ENCODE measurements around the gene RAPGEF2. TPM values are rescaled to one million over a fixed set of nuclear protein-coding genes. Genes with fewer than 3 reads are reported as not detected.
A peak's percentile ranks its signal among the peaks of the same experiment; 100 is the strongest.

The RAPGEF2 gene
- total RNA-seq, 8 experiments from 2014 or later: 44.0 to 164 (median 67.9) TPM

GRCh38 chr4:159271856-159272255, 169.0 kb downstream of the RAPGEF2 start:
- in situ Hi-C loops (cut with MboI; ENCODE audit: low pct_unique_long_range_greater_than_20kb in 2 of 9, low sequenced_read_pairs in 9 of 9, unreplicated experiment in 9 of 9): no loop called here
- Histone ChIP-seq H3K4me1 (replicated peaks in 1 of 2) (peaks cover 49 to 55% of the 10 kb centered on the region in 2 donors), H3K27ac (no peak overlapping the region), H3K4me3 (no peak overlapping the region)
- 85 to 100% (median 100%) methylated on average over 1 to 4 of the region's 4 CpGs; no CpG with 5 or more reads in 1 of the 10 experiments for WGBS, 10 experiments
- ATAC-seq (replicated peaks in 6 of 8): no peak

GRCh38 chr4:159272273-159273140, 169.6 kb downstream of the RAPGEF2 start:
- ATAC-seq (replicated peaks in 6 of 8): peak in 2 of 8 experiments; percentile 15 to 24
- H3K4me1 ChIP-seq (replicated peaks in 1 of 2): peaks cover 45 to 51% of the 10 kb centered on the region in 2 donors
- no peak overlapping the region for H3K27ac ChIP-seq
- H3K4me3 ChIP-seq: no peak overlapping the region
- in situ Hi-C loops (cut with MboI; ENCODE audit: low pct_unique_long_range_greater_than_20kb in 2 of 9, low sequenced_read_pairs in 9 of 9, unreplicated experiment in 9 of 9): no loop called here

GRCh38 chr4:159273141-159273438, 170.2 kb downstream of the RAPGEF2 start:
- Histone ChIP-seq H3K4me3 (no peak overlapping the region), H3K27ac (no peak overlapping the region), H3K4me1 (replicated peaks in 1 of 2) (peaks cover 42 to 51% of the 10 kb centered on the region in 2 donors)
- in situ Hi-C loops (cut with MboI; ENCODE audit: low pct_unique_long_range_greater_than_20kb in 2 of 9, low sequenced_read_pairs in 9 of 9, unreplicated experiment in 9 of 9): no loop called here
- peak in 3 of 8 experiments; percentile 35 to 62 (median 45) for ATAC-seq (replicated peaks in 6 of 8)

- no peak overlapping the region for H3K27ac ChIP-seq
- ATAC-seq (replicated peaks in 6 of 8): no peak
- H3K4me1 ChIP-seq (replicated peaks in 1 of 2): peaks cover 34 to 47% of the 10 kb centered on the region in 2 donors
- WGBS, 10 experiments: 80 to 100% (median 97%) methylated on average over 3 to 9 of the region's 9 CpGs
- H3K4me3 ChIP-seq: no peak overlapping the region
- in situ Hi-C loops (cut with MboI; ENCODE audit: low pct_unique_long_range_greater_than_20kb in 2 of 9, low sequenced_read_pairs in 9 of 9, unreplicated experiment in 9 of 9): no loop called here
These were observed 171.0 kb downstream of the RAPGEF2 start for GRCh38 chr4:159273841-159274240.

GRCh38 chr4:159278399-159278798, 175.5 kb downstream of the RAPGEF2 start:
- WGBS, 10 experiments: 83 to 100% (median 94%) methylated on average over 1 to 5 of the region's 5 CpGs
- Histone ChIP-seq H3K27ac (no peak overlapping the region), H3K4me3 (no peak overlapping the region), H3K4me1 (replicated peaks in 1 of 2) (peaks cover 5 to 13% of the 10 kb centered on the region in 2 donors)
- in situ Hi-C loops (cut with MboI; ENCODE audit: low pct_unique_long_range_greater_than_20kb in 2 of 9, low sequenced_read_pairs in 9 of 9, unreplicated experiment in 9 of 9): no loop called here
- ATAC-seq (replicated peaks in 6 of 8): no peak

- Histone ChIP-seq H3K27ac (no peak overlapping the region), H3K4me1 (replicated peaks in 1 of 2) (peaks cover 0 to 12% of the 10 kb centered on the region in 2 donors), H3K4me3 (no peak overlapping the region)
- in situ Hi-C loops (cut with MboI; ENCODE audit: low pct_unique_long_range_greater_than_20kb in 2 of 9, low sequenced_read_pairs in 9 of 9, unreplicated experiment in 9 of 9): no loop called here
- 80 to 100% (median 100%) methylated on average over 1 to 6 of the region's 6 CpGs for WGBS, 10 experiments
- ATAC-seq (replicated peaks in 6 of 8): no peak
These were observed 176.2 kb downstream of the RAPGEF2 start for GRCh38 chr4:159279084-159279483.

GRCh38 chr4:159280442-159281172, 177.7 kb downstream of the RAPGEF2 start:
- ATAC-seq (replicated peaks in 6 of 8): no peak
- WGBS, 10 experiments: 74 to 100% (median 96%) methylated on average over 2 to 10 of the region's 13 CpGs
- Histone ChIP-seq H3K4me1 (replicated peaks in 1 of 2) (peaks cover 0 to 5% of the 10 kb centered on the region in 2 donors), H3K27ac (no peak overlapping the region), H3K4me3 (no peak overlapping the region)
- in situ Hi-C loops (cut with MboI; ENCODE audit: low pct_unique_long_range_greater_than_20kb in 2 of 9, low sequenced_read_pairs in 9 of 9, unreplicated experiment in 9 of 9): no loop called here

- ATAC-seq (replicated peaks in 6 of 8): no peak
- H3K4me1 ChIP-seq (replicated peaks in 1 of 2): peaks cover 0 to 5% of the 10 kb centered on the region in 2 donors
- 50 to 100% (median 82%) methylated on average over 1 to 2 of the region's 2 CpGs for WGBS, 10 experiments
- in situ Hi-C loops (cut with MboI; ENCODE audit: low pct_unique_long_range_greater_than_20kb in 2 of 9, low sequenced_read_pairs in 9 of 9, unreplicated experiment in 9 of 9): no loop called here
- H3K27ac ChIP-seq: no peak overlapping the region
- no peak overlapping the region for H3K4me3 ChIP-seq
These were observed 178.9 kb downstream of the RAPGEF2 start for GRCh38 chr4:159281771-159282170.

- no peak for ATAC-seq (replicated peaks in 6 of 8)
- Histone ChIP-seq H3K27ac (no peak overlapping the region), H3K4me1 (replicated peaks in 1 of 2) (peaks cover 0 to 5% of the 10 kb centered on the region in 2 donors), H3K4me3 (no peak overlapping the region)
- 81 to 98% (median 89%) methylated on average over 2 to 5 of the region's 5 CpGs for WGBS, 10 experiments
- in situ Hi-C loops (cut with MboI; ENCODE audit: low pct_unique_long_range_greater_than_20kb in 2 of 9, low sequenced_read_pairs in 9 of 9, unreplicated experiment in 9 of 9): no loop called here
These were observed 179.4 kb downstream of the RAPGEF2 start for GRCh38 chr4:159282329-159282728.

GRCh38 chr4:159282944-159283343, 180.1 kb downstream of the RAPGEF2 start:
- WGBS, 10 experiments: 48 to 100% (median 82%) methylated on average over 2 of the region's 2 CpGs; no CpG with 5 or more reads in 2 of the 10 experiments
- in situ Hi-C loops (cut with MboI; ENCODE audit: low pct_unique_long_range_greater_than_20kb in 2 of 9, low sequenced_read_pairs in 9 of 9, unreplicated experiment in 9 of 9): no loop called here
- H3K27ac ChIP-seq: no peak overlapping the region
- no peak for ATAC-seq (replicated peaks in 6 of 8)
- no peak overlapping the region for H3K4me3 ChIP-seq
- H3K4me1 ChIP-seq (replicated peaks in 1 of 2): peaks cover 0 to 5% of the 10 kb centered on the region in 2 donors

- in situ Hi-C loops (cut with MboI; ENCODE audit: low pct_unique_long_range_greater_than_20kb in 2 of 9, low sequenced_read_pairs in 9 of 9, unreplicated experiment in 9 of 9): no loop called here
- 0 to 100% (median 70%) methylated on average over 1 of the region's 1 CpG; no CpG with 5 or more reads in 3 of the 10 experiments for WGBS, 10 experiments
- ATAC-seq (replicated peaks in 6 of 8): peak in 3 of 8 experiments; percentile 68 to 96 (median 94)
These were observed 180.8 kb downstream of the RAPGEF2 start for GRCh38 chr4:159283696-159284095.

GRCh38 chr4:159284113-159284512, 181.2 kb downstream of the RAPGEF2 start:
- ATAC-seq (replicated peaks in 6 of 8): peak in 2 of 8 experiments; percentile 12 to 16
- no peak overlapping the region for H3K27ac ChIP-seq
- WGBS, 10 experiments: 59 to 100% (median 87%) methylated on average over 1 to 4 of the region's 4 CpGs; no CpG with 5 or more reads in 3 of the 10 experiments
- H3K4me3 ChIP-seq: no peak overlapping the region
- in situ Hi-C loops (cut with MboI; ENCODE audit: low pct_unique_long_range_greater_than_20kb in 2 of 9, low sequenced_read_pairs in 9 of 9, unreplicated experiment in 9 of 9): no loop called here
- peaks cover 0 to 5% of the 10 kb centered on the region in 2 donors for H3K4me1 ChIP-seq (replicated peaks in 1 of 2)

More at GRCh38 chr4:159283696-159284095, 180.8 kb downstream of the RAPGEF2 start:
- Histone ChIP-seq H3K4me3 (no peak overlapping the region), H3K27ac (no peak overlapping the region), H3K4me1 (replicated peaks in 1 of 2) (peaks cover 0 to 5% of the 10 kb centered on the region in 2 donors)

- Histone ChIP-seq H3K4me3 (no peak overlapping the region), H3K27ac (no peak overlapping the region), H3K4me1 (replicated peaks in 1 of 2) (peaks cover 0 to 5% of the 10 kb centered on the region in 2 donors)
- WGBS, 10 experiments: 80 to 100% (median 100%) methylated on average over 1 to 5 of the region's 6 CpGs; no CpG with 5 or more reads in 1 of the 10 experiments
- no peak for ATAC-seq (replicated peaks in 6 of 8)
- in situ Hi-C loops (cut with MboI; ENCODE audit: low pct_unique_long_range_greater_than_20kb in 2 of 9, low sequenced_read_pairs in 9 of 9, unreplicated experiment in 9 of 9): no loop called here
These were observed 181.9 kb downstream of the RAPGEF2 start for GRCh38 chr4:159284733-159285132.

Measured in motor neuron (in vitro differentiated cells).